H1 (cell line): ENCODE data around the gene TMED5. TPM values are rescaled to one million over a fixed set of nuclear protein-coding genes. Genes with fewer than 3 reads are reported as not detected.

Experiments used
- CTCF ChIA-PET: fragments of 300-600 bp; sonication (Branson Sonifier 250); formaldehyde crosslinking; loops from one replicate; lab custom pipeline; 2021; ENCODE audit not compliant: partially characterized antibody; lab: Charles Lee
- POLR2A ChIA-PET: fragments of 300-600 bp; sonication (Branson Sonifier 250); formaldehyde crosslinking; loops from one replicate; lab custom pipeline; 2021; ENCODE audit warnings: inconsistent platforms; ENCODE audit not compliant: partially characterized antibody; lab: Charles Lee
- DNase-seq, 2 experiments: peaks; one replicate each; pipeline versions ENCODE4 v3.0.0 to v3.0.0-alpha.2; 2010 to 2022; ENCODE audit warnings: low spot score in 2 of 2, low read depth in 1 of 2, mixed read lengths in 1 of 2
- FAIRE-seq: peaks from 2 replicates; lab custom pipeline; 2011; peaks lifted over from hg19 to GRCh38; lab: Jason Lieb, UNC
- H2AFZ ChIP-seq: 2 replicates; pipeline ENCODE4 v1.8.1; 2012; ENCODE audit warnings: low read length, inconsistent platforms
- H2AK5ac ChIP-seq: 2 replicates; pipeline ENCODE4 v1.6.1; 2013; ENCODE audit warnings: low read depth, low read length
- H2BK120ac ChIP-seq: replicated peaks from 2 replicates; pipeline ENCODE3; 2013; ENCODE audit warnings: low read depth, low read length, inconsistent platforms
- H2BK12ac ChIP-seq: 2 replicates; pipeline ENCODE4 v1.6.1; 2013; ENCODE audit warnings: low read depth, low read length
- H2BK15ac ChIP-seq: 2 replicates; pipeline ENCODE4 v1.6.1; 2013; ENCODE audit warnings: low read length
- H2BK20ac ChIP-seq: 2 replicates; pipeline ENCODE4 v1.6.1; 2013; ENCODE audit warnings: low read length
- H2BK5ac ChIP-seq: 2 replicates; pipeline ENCODE4 v1.6.1; 2013; ENCODE audit warnings: low read depth, low read length
- H3K14ac ChIP-seq: 2 replicates; pipeline ENCODE4 v1.6.1; 2013; ENCODE audit warnings: inconsistent platforms; ENCODE audit not compliant: insufficient read length
- H3K18ac ChIP-seq: 2 replicates; pipeline ENCODE4 v1.6.1; 2013; ENCODE audit warnings: low read length; ENCODE audit errors: extremely low read depth
- H3K23ac ChIP-seq: 2 replicates; pipeline ENCODE4 v1.6.1; 2013; ENCODE audit warnings: inconsistent platforms; ENCODE audit not compliant: insufficient read length
- H3K23me2 ChIP-seq: 2 replicates; pipeline ENCODE4 v1.6.1; 2013; ENCODE audit warnings: low read depth, low read length
- H3K27ac ChIP-seq: 2 replicates; pipeline ENCODE4 v1.6.1; 2011; ENCODE audit warnings: low read depth, low read length, inconsistent platforms
- H3K27me3 ChIP-seq, 4 experiments: replicated peaks in 1 of 4; 1 replicate in 1 of 4; 2 replicates in 3 of 4; pipeline versions ENCODE4 v1.6.1 to v1.8.1; 2011 to 2013; ENCODE audit warnings: low read length in 3 of 4, mild to moderate bottlenecking in 3 of 4, inconsistent platforms in 2 of 4, mixed read lengths in 2 of 4, moderate library complexity in 1 of 4; ENCODE audit not compliant: control insufficient read depth in 3 of 4, insufficient read depth in 3 of 4; ENCODE audit errors: extremely low read depth in 1 of 4
- H3K36me3 ChIP-seq, 4 experiments: 2 replicates each; pipeline versions ENCODE4 v1.6.1 to v1.8.1; 2011 to 2013; ENCODE audit warnings: mild to moderate bottlenecking in 4 of 4, low read length in 3 of 4, moderate library complexity in 2 of 4, control low read depth in 1 of 4, inconsistent platforms in 1 of 4; ENCODE audit not compliant: insufficient read depth in 4 of 4, control insufficient read depth in 2 of 4
- H3K4ac ChIP-seq: replicated peaks from 2 replicates; pipeline ENCODE3; 2013; ENCODE audit warnings: low read length, low read depth, mixed read lengths, inconsistent platforms; ENCODE audit not compliant: insufficient read length
- H3K4me1 ChIP-seq, 4 experiments: replicated peaks in 1 of 4; 1 replicate in 1 of 4; 2 replicates in 3 of 4; pipeline versions ENCODE4 v1.6.1 to v1.8.1; 2011 to 2013; ENCODE audit warnings: low read length in 3 of 4, inconsistent platforms in 2 of 4, mixed read lengths in 1 of 4; ENCODE audit not compliant: insufficient read depth in 4 of 4, control insufficient read depth in 3 of 4
- H3K4me2 ChIP-seq, 2 experiments: 2 replicates each; pipeline versions ENCODE4 v1.6.1 to v1.8.1; 2011 to 2013; ENCODE audit warnings: low read depth in 2 of 2, low read length in 2 of 2, control low read depth in 1 of 2, inconsistent platforms in 1 of 2, mild to moderate bottlenecking in 1 of 2; ENCODE audit not compliant: insufficient read depth in 1 of 2
- H3K4me3 ChIP-seq, 4 experiments: fragments of 200-600, 300-600 bp in 1 of 4; sonication (generic), shearing (Covaris generic), sonication (Bioruptor Twin) in 1 of 4; 2 replicates each; pipeline versions ENCODE4 v1.5.1 to v1.8.1; 2011 to 2016; ENCODE audit warnings: low read length in 4 of 4, low read depth in 3 of 4, control low read depth in 2 of 4, inconsistent platforms in 2 of 4, mild to moderate bottlenecking in 2 of 4, mixed read lengths in 1 of 4, moderate library complexity in 1 of 4; ENCODE audit not compliant: insufficient read depth in 2 of 4; ENCODE audit errors: extremely low read depth in 1 of 4
- H3K56ac ChIP-seq: replicated peaks from 2 replicates; pipeline ENCODE3; 2013; ENCODE audit warnings: low read depth, mild to moderate bottlenecking, mixed read lengths, low read length, inconsistent platforms; ENCODE audit not compliant: insufficient read length
- H3K79me1 ChIP-seq: 2 replicates; pipeline ENCODE4 v1.6.1; 2013; ENCODE audit warnings: low read depth, low read length, control low read depth
- H3K79me2 ChIP-seq, 2 experiments: 2 replicates each; pipeline versions ENCODE4 v1.6.1 to v1.8.1; 2012 to 2013; ENCODE audit warnings: low read length in 2 of 2, mild to moderate bottlenecking in 2 of 2, inconsistent platforms in 1 of 2; ENCODE audit not compliant: insufficient read depth in 2 of 2, control insufficient read depth in 1 of 2
- H3K9ac ChIP-seq, 4 experiments: replicated peaks in 1 of 4; 1 replicate in 1 of 4; 2 replicates in 3 of 4; pipeline versions ENCODE4 v1.6.1 to v1.8.1; 2011 to 2013; ENCODE audit warnings: low read depth in 3 of 4, low read length in 3 of 4, control low read depth in 2 of 4, mild to moderate bottlenecking in 2 of 4, moderate library complexity in 2 of 4, inconsistent platforms in 1 of 4; ENCODE audit errors: extremely low read depth in 1 of 4
- H3K9me3 ChIP-seq, 2 experiments: 2 replicates each; pipeline versions ENCODE4 v1.6.1 to v1.8.1; 2012 to 2013; ENCODE audit warnings: mild to moderate bottlenecking in 2 of 2, moderate library complexity in 2 of 2, control low read depth in 1 of 2, inconsistent platforms in 1 of 2, low read depth in 1 of 2, low read length in 1 of 2, mixed read lengths in 1 of 2; ENCODE audit not compliant: insufficient read depth in 2 of 2
- H4K20me1 ChIP-seq, 2 experiments: replicated peaks in 1 of 2; 2 replicates each; pipeline versions ENCODE3 to v1.8.1; 2011 to 2013; ENCODE audit warnings: inconsistent platforms in 2 of 2, low read length in 2 of 2, mild to moderate bottlenecking in 1 of 2; ENCODE audit not compliant: insufficient read depth in 2 of 2, control insufficient read depth in 1 of 2
- H4K5ac ChIP-seq: 2 replicates; pipeline ENCODE4 v1.6.1; 2013; ENCODE audit warnings: low read length, low read depth, mixed read lengths, inconsistent platforms; ENCODE audit not compliant: insufficient read length
- H4K8ac ChIP-seq: 2 replicates; pipeline ENCODE4 v1.8.0; 2013; ENCODE audit warnings: mild to moderate bottlenecking, moderate library complexity, low read length, inconsistent platforms; ENCODE audit not compliant: insufficient read depth; ENCODE audit errors: extremely low read depth
- H4K91ac ChIP-seq: replicated peaks from 2 replicates; pipeline ENCODE3; 2013; ENCODE audit warnings: low read length, mixed read lengths, inconsistent platforms; ENCODE audit not compliant: insufficient read length
- CEBPB ChIP-seq: IDR thresholded peaks from 2 replicates; pipeline ENCODE4 v1.6.1; 2012; ENCODE audit warnings: low read depth, low read length
- EZH2 ChIP-seq: fragments of 200-600 bp; sonication (generic); IDR thresholded peaks from 2 replicates; pipeline ENCODE4 v1.7.1; 2012; ENCODE audit warnings: low read depth, mild to moderate bottlenecking, moderate library complexity, low read length, inconsistent platforms; ENCODE audit not compliant: severe bottlenecking
- HDAC6 ChIP-seq: IDR thresholded peaks from one replicate; pipeline ENCODE4 v1.7.1; 2012; ENCODE audit warnings: low read depth, mild to moderate bottlenecking, inconsistent platforms, low read length, moderate library complexity
- JUN ChIP-seq: IDR thresholded peaks from 2 replicates; pipeline ENCODE4 v1.6.1; 2011; ENCODE audit warnings: low read depth, mild to moderate bottlenecking, improper control_type of control experiment, low read length
- KDM1A ChIP-seq: fragments of 200-600, 300-600 bp; sonication (generic); IDR thresholded peaks from 2 replicates; pipeline ENCODE4 v1.7.1; 2016; ENCODE audit warnings: mild to moderate bottlenecking, low read length, borderline replicate concordance
- KDM4A ChIP-seq: IDR thresholded peaks from one replicate; pipeline ENCODE4 v1.7.1; 2012; ENCODE audit warnings: low read depth, mild to moderate bottlenecking, moderate library complexity, low read length, inconsistent platforms; ENCODE audit not compliant: severe bottlenecking
- KDM5A ChIP-seq: fragments of 200-600 bp; IDR thresholded peaks from 2 replicates; pipeline ENCODE4 v1.7.1; 2012; ENCODE audit warnings: mild to moderate bottlenecking, low read length, inconsistent platforms, mixed read lengths
- MAFK ChIP-seq: IDR thresholded peaks from 2 replicates; pipeline ENCODE4 v1.6.1; 2012; ENCODE audit warnings: low read depth, mild to moderate bottlenecking, improper control_type of control experiment, low read length
- NRF1 ChIP-seq: IDR thresholded peaks from 2 replicates; pipeline ENCODE4 v1.6.1; 2011; ENCODE audit warnings: mild to moderate bottlenecking, low read depth, low read length, improper control_type of control experiment
- RAD21 ChIP-seq, 2 experiments: IDR thresholded peaks in 1 of 2; conservative IDR thresholded peaks in 1 of 2; 2 replicates each; pipeline ENCODE4 v1.6.1; 2011; ENCODE audit warnings: low read depth in 2 of 2, low read length in 2 of 2, improper control_type of control experiment in 1 of 2, inconsistent platforms in 1 of 2, mild to moderate bottlenecking in 1 of 2, moderate library complexity in 1 of 2
- SP2 ChIP-seq: IDR thresholded peaks from 2 replicates; pipeline ENCODE4 v1.6.1; 2012; ENCODE audit warnings: mild to moderate bottlenecking, low read length, inconsistent platforms
- SRF ChIP-seq: IDR thresholded peaks from 2 replicates; pipeline ENCODE4 v1.6.1; 2011; ENCODE audit warnings: mild to moderate bottlenecking, low read depth, low read length, moderate library complexity
- SUZ12 ChIP-seq: fragments of 200-600 bp; sonication (generic); IDR thresholded peaks from 2 replicates; pipeline ENCODE4 v1.6.1; 2012; ENCODE audit warnings: mild to moderate bottlenecking, inconsistent platforms, low read length, moderate library complexity, mixed read lengths
- polyA plus RNA-seq, 7 experiments: library from polyadenylated mRNA; depleted of rRNA in 3 of 7; stranded (reverse) in 5 of 7; unstranded in 2 of 7; fragments of >200 nt in 5 of 7; fragments of 200-250 nt in 2 of 7; gene quantifications; 1 replicate in 5 of 7; 2 replicates in 1 of 7; 4 replicates in 1 of 7; pipeline versions ENCODE4 v1.2.1 to v1.2.3, GENCODE V29; 2011 to 2013; ENCODE audit warnings: missing spikeins in 2 of 7, mixed read lengths in 2 of 7
- total RNA-seq: library from RNA; stranded (reverse); fragmentation: NEBNext Ultra II Directional; extraction: Animal tissue kit (Norgen Biotek cat#: 25700); gene quantifications from 2 replicates; pipeline ENCODE4 v1.2.1, GENCODE V29; 2021

TMED5 gene
- total and polyA plus RNA-seq, 2 of the 8 experiments (the other 6 are each of a cell fraction or from before 2014, with no cell fraction given) = 14.8 to 32.8 TPM

DNA sequence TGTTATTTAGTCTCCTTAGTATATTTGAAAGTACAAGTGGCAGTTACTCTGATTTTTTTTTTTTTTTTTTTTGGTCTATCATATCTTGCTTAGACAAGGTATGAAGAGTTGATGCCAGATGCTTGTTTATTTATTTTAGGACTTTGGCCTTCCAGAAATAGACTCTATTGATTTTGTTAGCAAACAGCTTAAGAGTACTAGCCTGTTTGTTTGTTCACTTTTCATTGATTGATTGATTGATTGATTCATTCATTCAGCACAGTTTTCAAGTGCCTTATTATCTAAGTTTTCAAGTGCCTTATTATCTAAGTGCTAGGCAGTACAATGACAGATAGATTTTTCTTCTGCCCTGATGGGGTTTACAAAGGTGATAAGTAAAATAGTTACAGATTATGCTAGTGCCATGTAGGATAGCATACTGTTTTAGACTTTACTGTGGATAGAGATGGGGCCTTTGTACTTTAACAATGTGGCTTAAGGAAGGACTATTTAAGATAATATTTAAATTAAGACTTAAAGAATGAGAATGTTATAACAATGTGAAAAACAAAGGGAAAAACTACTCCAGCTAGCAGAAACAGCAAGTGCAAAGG lies 50.6 kb downstream of the TMED5 start:
- Histone ChIP-seq H3K4me2 (no peak overlapping the region), H4K91ac (no peak overlapping the region), H3K18ac (no peak overlapping the region), H3K9ac (no peak overlapping the region), H4K20me1 (no peaks in the 10 kb centered on the region), H2BK5ac (no peak overlapping the region), H2AFZ (no peak overlapping the region), H2BK120ac (no peak overlapping the region), H2BK12ac (no peak overlapping the region), H3K14ac (no peak overlapping the region), H2BK15ac (no peak overlapping the region), H3K79me2 (peaks cover 0 to 23% of the 10 kb centered on the region in 2 experiments; a peak in 2 of 4 replicates), H3K4ac (no peak overlapping the region), H3K23me2 (no peaks in the 10 kb centered on the region; the same call in 1 of the 2 replicates), H3K27ac (no peak overlapping the region), H3K4me1 (peaks cover 0 to 6% (median 2%) of the 10 kb centered on the region in 4 experiments; a peak in 4 of 7 replicates), H2BK20ac (no peak overlapping the region), H4K5ac (no peak overlapping the region), H3K36me3 (peaks cover 12 to 63% (median 21%) of the 10 kb centered on the region in 4 experiments; a peak in 7 of 8 replicates), H2AK5ac (no peak overlapping the region), H3K56ac (no peak overlapping the region), H3K9me3 (no peaks in the 10 kb centered on the region), H3K4me3 (no peak overlapping the region), H3K27me3 (no peaks in the 10 kb centered on the region), H3K79me1 (no peaks in the 10 kb centered on the region; the same call in 1 of the 2 replicates), H3K23ac (no peak overlapping the region), H4K8ac (no peak overlapping the region)
- FAIRE-seq (no peak), DNase-seq (no peak)
- POLR2A ChIA-PET = interaction anchor here (1.6 kb wide), 1 partner anchor 51 kb away, joined by 4 read pairs; the partner anchor contains the start of gene MTF2
- CTCF ChIA-PET = interaction anchor here (0.8 kb wide), 1 partner anchor 50 kb away, joined by 3 read pairs; no protein-coding TSS in a partner anchor
- TF ChIP-seq KDM4A (no peak), MAFK (no peak), SRF (no peak), JUN (no peak), RAD21 (IDR thresholded peaks at IDR 0.05 in 1 of 2, conservative IDR thresholded peaks at IDR 0.05 in 1 of 2; ENCODE audit: low read depth in 2 of 2, low read length in 2 of 2) (no peak), KDM5A (no peak), EZH2 (no peak), KDM1A (no peak), SUZ12 (no peak), HDAC6 (no peak), NRF1 (no peak), CEBPB (no peak), SP2 (no peak)
